CD4-positive, alpha-beta T cell treated with Interleukin-4 for 1 hour (primary cell): ENCODE data around the gene FN1.
"Not testable (repeated sequence)": the region's sequence is repeated elsewhere in the genome, so short reads cannot be mapped to it uniquely, and the experiment has no call there.

Source experiments
- DNase-seq, 2 donors: peaks; one replicate each; pipeline ENCODE4 v3.0.0-alpha.2; 2020 to 2022

Gene FN1

GRCh38 chr2:215422676-215423075 is 13.2 kb downstream of the FN1 start:
- DNase-seq = no peak

- no peak for DNase-seq
Measured at GRCh38 chr2:215421859-215422461, 13.9 kb downstream of the FN1 start.

- no peak for DNase-seq
Measured at GRCh38 chr2:215420471-215420935, 15.4 kb downstream of the FN1 start.

GRCh38 chr2:215419769-215420470 is 15.9 kb downstream of the FN1 start:
- no peak for DNase-seq

GRCh38 chr2:215419113-215419512 is 16.8 kb downstream of the FN1 start:
- DNase-seq = no peak

GRCh38 chr2:215418064-215418963 is 17.6 kb downstream of the FN1 start:
- no peak for DNase-seq

GRCh38 chr2:215417400-215417951 is 18.4 kb downstream of the FN1 start:
- no peak for DNase-seq

GRCh38 chr2:215416656-215417055 is 19.2 kb downstream of the FN1 start:
- no peak for DNase-seq

- DNase-seq = no peak
Measured at GRCh38 chr2:215415820-215416577, 19.9 kb downstream of the FN1 start.

GRCh38 chr2:215415218-215415617 is 20.6 kb downstream of the FN1 start:
- no peak for DNase-seq

GRCh38 chr2:215414674-215415073 is 21.2 kb downstream of the FN1 start:
- DNase-seq = no peak

GRCh38 chr2:215413974-215414373 is 21.9 kb downstream of the FN1 start:
- no peak for DNase-seq

- DNase-seq = no peak
Measured at GRCh38 chr2:215413484-215413777, 22.4 kb downstream of the FN1 start.

GRCh38 chr2:215411941-215412743 is 23.7 kb downstream of the FN1 start:
- DNase-seq = no peak

GRCh38 chr2:215410932-215411285 is 25.0 kb downstream of the FN1 start:
- DNase-seq = no peak

- not testable (repeated sequence) for DNase-seq
Measured at GRCh38 chr2:215410181-215410931, 25.5 kb downstream of the FN1 start.

- no peak for DNase-seq
Measured at GRCh38 chr2:215409331-215410127, 26.3 kb downstream of the FN1 start.

- not testable (repeated sequence) for DNase-seq
Measured at GRCh38 chr2:215408441-215408840, 27.4 kb downstream of the FN1 start.

- DNase-seq = no peak
Measured at GRCh38 chr2:215407590-215408264, 28.1 kb downstream of the FN1 start.

GRCh38 chr2:215407061-215407460 is 28.8 kb downstream of the FN1 start:
- DNase-seq = no peak
